ENCODE data around the gene EFCAB5. TPM values are rescaled to one million over a fixed set of nuclear protein-coding genes. Genes with fewer than 3 reads are reported as not detected.

The EFCAB5 gene
- total and polyA plus RNA-seq, 10 of the 15 experiments (the other 5 are each of a cell fraction or from before 2014, with no cell fraction given): 0.39 to 2.6 (median 1.0) TPM

GRCh38 chr17:29929006-29929532, 12.4 kb upstream of the EFCAB5 start (continued):
- TF ChIP-seq NKRF (conservative IDR thresholded peaks at IDR 0.05) (0 out of 2 replicates have a peak, but pooled peaks have one; percentile 17), MYC (IDR thresholded peaks at IDR 0.05; ENCODE audit: insufficient read depth, insufficient read length, insufficient replicate concordance, low read length, severe bottlenecking) (no peak), HCFC1 (IDR thresholded peaks at IDR 0.05; ENCODE audit: low read length) (no peak)

GRCh38 chr17:29929533-29930408, 11.7 kb upstream of the EFCAB5 start, which contains the start of gene SSH2:
Gene SSH2, minus strand, starts transcription at chr17:29930228. Its CDS starts 228 bp downstream, at chr17:29930000.
- Histone ChIP-seq H3K79me2 (ENCODE audit: control insufficient read depth, insufficient read depth, low read length) (peaks cover 49% of the 10 kb centered on the region), H3K27me3 (replicated peaks in 1 of 2; ENCODE audit: control insufficient read depth in 2 of 2, insufficient read depth in 2 of 2, low read length in 1 of 2) (no peaks in the 10 kb centered on the region), H3K4me3 (peak within 1 kb of the TSS; percentile 96), H3K27ac (ENCODE audit: control insufficient read depth, insufficient read depth) (peak within 1 kb of the TSS; percentile 92), H3K9me3 (replicated peaks; ENCODE audit: control insufficient read depth, insufficient read depth, low read length) (no peaks in the 10 kb centered on the region), H3K9ac (ENCODE audit: control insufficient read depth, insufficient read depth, low read length) (peak within 1 kb of the TSS; percentile 92), H2AFZ (ENCODE audit: control insufficient read depth, low read depth, low read length) (peak within 1 kb of the TSS; percentile 94), H3K4me1 (ENCODE audit: control insufficient read depth, insufficient read depth, low read length) (peaks cover 7% of the 10 kb centered on the region), H3K4me2 (ENCODE audit: control insufficient read depth, insufficient read depth) (peak within 1 kb of the TSS; percentile 95), H4K20me1 (ENCODE audit: control insufficient read depth, insufficient read depth) (no peaks in the 10 kb centered on the region), H3K36me3 (ENCODE audit: control insufficient read depth in 2 of 2, insufficient read depth in 2 of 2, low read length in 1 of 2) (no peaks in the 10 kb centered on the region)
- ChIA-PET CTCF (interaction anchor here (1.1 to 9.0 kb wide), 22 partner anchors 10 to 342 kb away, joined by 3 to 454 read pairs (median 16); partner anchors contain the start of gene EFCAB5), POLR2A (interaction anchor here (0.5 to 5.2 kb wide), 13 partner anchors 11 to 364 kb away, joined by 3 to 87 read pairs (median 9); no protein-coding TSS in a partner anchor), RAD21 (ENCODE audit: unreplicated experiment) (interaction anchor here (0.6 to 6.8 kb wide), 30 partner anchors 7 to 560 kb away, joined by 3 to 300 read pairs (median 8); partner anchors contain the start of gene EFCAB5), SMC1A (ENCODE audit: uncharacterized antibody, unreplicated experiment) (interaction anchor here (0.8 to 6.4 kb wide), 23 partner anchors 9 to 396 kb away, joined by 3 to 271 read pairs (median 18); no protein-coding TSS in a partner anchor)
- DNase-seq (ENCODE audit: low read depth, low spot score) (peak; percentile 67), FAIRE-seq (peak; percentile 89), ATAC-seq (peak; percentile 80)
- BruUV-seq (replicated peaks): no TSS peak
- under 1% methylated on average over 60 of the region's 71 CpGs for WGBS (ENCODE audit: insufficient coverage, insufficient replicate concordance, low lambda C conversion rate, missing lambda C conversion rate)
- intact Hi-C loops (cut with micrococcal nuclease; ENCODE audit: unreplicated experiment): loop anchor here (5.0 to 10.0 kb wide), 4 partner anchors 82 to 315 kb away; no protein-coding TSS in a partner anchor
- in situ Hi-C loops (cut with MboI): loop anchor here (5.0 kb wide), 1 partner anchor 122 kb away; no protein-coding TSS in a partner anchor
- TF ChIP-seq HCFC1 (IDR thresholded peaks at IDR 0.05; ENCODE audit: low read length) (no peak), FOXM1 (IDR thresholded peaks at IDR 0.05; ENCODE audit: low read depth, low read length) (no peak), NKRF (conservative IDR thresholded peaks at IDR 0.05) (peak; percentile 53), NR2C2 (IDR thresholded peaks at IDR 0.05; ENCODE audit: borderline replicate concordance, control insufficient read depth, insufficient read length, low read depth) (no peak), RBBP5 (conservative IDR thresholded peaks at IDR 0.05) (no peak; the same call in 1 of the 2 replicates), USF2 (IDR thresholded peaks at IDR 0.05; ENCODE audit: borderline replicate concordance, low read depth, low read length) (no peak), ESRRA (IDR thresholded peaks at IDR 0.05; ENCODE audit: low read length) (no peak), POLR2AphosphoS2 (IDR thresholded peaks at IDR 0.05; ENCODE audit: low read depth, low read length) (peak; percentile 71; the same call in 1 of the 2 replicates), ZSCAN29 (IDR thresholded peaks at IDR 0.05) (no peak), ELK1 (IDR thresholded peaks at IDR 0.05; ENCODE audit: low read depth, low read length) (peak; percentile 77), MXI1 (IDR thresholded peaks at IDR 0.05; ENCODE audit: low read depth, low read length) (peak; percentile 24; the same call in 1 of the 2 replicates)

Measured in GM12878 (cell line).